IMR-90 (cell line): Measurements from ENCODE around the gene CCDC33. TPM values are rescaled to one million over a fixed set of nuclear protein-coding genes. Genes with fewer than 3 reads are reported as not detected.

Experiments used
- ATAC-seq: fragments of 200-7000 bp; cut with Tn5 transposase; 2 replicates; pipeline ENCODE4 v1.9.1; 2020; ENCODE audit warnings: low read depth, mild to moderate bottlenecking, moderate library complexity
- BruUV-seq: library from RNA; stranded (reverse); fragments of 400-500 nt; replicated peaks from 2 replicates; lab custom pipeline; 2021; lab: Mats Ljungman, UMichigan
- CTCF ChIA-PET: fragments of 300-600 bp; formaldehyde crosslinking; extraction: SDS; loops from one replicate; lab custom pipeline; 2021; ENCODE audit warnings: antibody characterized with exemption; lab: Yijun Ruan, JAX
- POLR2A ChIA-PET: fragments of 300-600 bp; sonication (Branson Sonifier 250); formaldehyde crosslinking; loops from one replicate; lab custom pipeline; 2022; ENCODE audit warnings: antibody characterized with exemption; ENCODE audit not compliant: unreplicated experiment; lab: Charles Lee
- DNase-seq: peaks from one replicate; pipeline ENCODE4 v3.0.0; 2013
- H2AFZ ChIP-seq: replicated peaks from 2 replicates; pipeline ENCODE3; 2013; ENCODE audit warnings: low read length, mild to moderate bottlenecking; ENCODE audit not compliant: poor library complexity
- H2AK5ac ChIP-seq: 2 replicates; pipeline ENCODE4 v1.6.1; 2013; ENCODE audit warnings: low read depth, low read length, inconsistent platforms
- H2AK9ac ChIP-seq: replicated peaks from 2 replicates; pipeline ENCODE3; 2013; ENCODE audit warnings: mild to moderate bottlenecking, low read depth, low read length, moderate library complexity; ENCODE audit not compliant: poor library complexity
- H2BK120ac ChIP-seq: 2 replicates; pipeline ENCODE4 v1.6.1; 2013; ENCODE audit warnings: low read depth, low read length, inconsistent platforms
- H2BK15ac ChIP-seq: 3 replicates; pipeline ENCODE4 v1.6.1; 2013; ENCODE audit warnings: low read depth, low read length, inconsistent platforms
- H2BK20ac ChIP-seq: 2 replicates; pipeline ENCODE4 v1.6.1; 2013; ENCODE audit warnings: low read depth, mild to moderate bottlenecking, inconsistent platforms, low read length, moderate library complexity
- H2BK5ac ChIP-seq: 2 replicates; pipeline ENCODE4 v1.6.1; 2013; ENCODE audit warnings: mild to moderate bottlenecking, low read depth, low read length, inconsistent platforms; ENCODE audit not compliant: poor library complexity, severe bottlenecking
- H3K14ac ChIP-seq: replicated peaks from 2 replicates; pipeline ENCODE4 v1.6.1; 2013; ENCODE audit warnings: low read depth, low read length, inconsistent platforms
- H3K18ac ChIP-seq: 2 replicates; pipeline ENCODE4 v1.6.1; 2013; ENCODE audit warnings: low read depth, low read length, control low read depth
- H3K23ac ChIP-seq: 2 replicates; pipeline ENCODE4 v1.6.1; 2013; ENCODE audit warnings: low read depth, low read length, inconsistent platforms
- H3K27ac ChIP-seq: 2 replicates; pipeline ENCODE4 v1.5.1; 2013; ENCODE audit warnings: mild to moderate bottlenecking, control low read depth, low read length; ENCODE audit not compliant: insufficient read depth
- H3K27me3 ChIP-seq: 2 replicates; pipeline ENCODE4 v1.6.1; 2013; ENCODE audit warnings: low read length; ENCODE audit not compliant: control insufficient read depth, insufficient read depth
- H3K36me3 ChIP-seq: 2 replicates; pipeline ENCODE4 v1.6.1; 2013; ENCODE audit warnings: low read length, mixed read lengths; ENCODE audit not compliant: control insufficient read depth, insufficient read depth
- H3K4ac ChIP-seq: 2 replicates; pipeline ENCODE4 v1.6.1; 2013; ENCODE audit warnings: low read depth, low read length, inconsistent platforms
- H3K4me1 ChIP-seq: 2 replicates; pipeline ENCODE4 v1.6.1; 2013; ENCODE audit warnings: low read length, mixed read lengths; ENCODE audit not compliant: control insufficient read depth, insufficient read depth
- H3K4me2 ChIP-seq: 2 replicates; pipeline ENCODE4 v1.6.1; 2013; ENCODE audit warnings: low read depth, mild to moderate bottlenecking, control low read depth, low read length, moderate library complexity
- H3K4me3 ChIP-seq: 2 replicates; pipeline ENCODE4 v1.5.1; 2013; ENCODE audit warnings: low read depth, mild to moderate bottlenecking, control low read depth, low read length, moderate library complexity; ENCODE audit not compliant: insufficient read depth
- H3K56ac ChIP-seq: 2 replicates; pipeline ENCODE4 v1.6.1; 2013; ENCODE audit warnings: low read length, inconsistent platforms; ENCODE audit not compliant: insufficient read depth; ENCODE audit errors: extremely low read depth
- H3K79me1 ChIP-seq, 2 experiments: 2 replicates each; pipeline ENCODE4 v1.6.1; 2013; ENCODE audit warnings: low read length in 2 of 2, inconsistent platforms in 1 of 2, low read depth in 1 of 2
- H3K9ac ChIP-seq: 2 replicates; pipeline ENCODE4 v1.6.1; 2013; ENCODE audit warnings: low read depth, low read length, control low read depth
- H3K9me1 ChIP-seq: 2 replicates; pipeline ENCODE4 v1.6.1; 2013; ENCODE audit warnings: low read length, inconsistent platforms; ENCODE audit not compliant: insufficient read depth
- H3K9me3 ChIP-seq: 2 replicates; pipeline ENCODE4 v1.6.1; 2013; ENCODE audit warnings: low read length; ENCODE audit not compliant: control insufficient read depth, insufficient read depth
- H4K20me1 ChIP-seq: 2 replicates; pipeline ENCODE4 v1.6.1; 2013; ENCODE audit warnings: low read length, inconsistent platforms; ENCODE audit not compliant: insufficient read depth
- H4K5ac ChIP-seq: 2 replicates; pipeline ENCODE4 v1.6.1; 2013; ENCODE audit warnings: mild to moderate bottlenecking, low read depth, low read length, control low read depth
- H4K8ac ChIP-seq, 2 experiments: 2 replicates each; pipeline ENCODE4 v1.6.1; 2013; ENCODE audit warnings: low read depth in 2 of 2, low read length in 2 of 2, control low read depth in 1 of 2, inconsistent platforms in 1 of 2
- H4K91ac ChIP-seq: 2 replicates; pipeline ENCODE4 v1.6.1; 2013; ENCODE audit warnings: low read depth, low read length, inconsistent platforms; ENCODE audit not compliant: insufficient read depth
- CHD1 ChIP-seq: IDR thresholded peaks from 2 replicates; pipeline ENCODE4 v1.6.1; 2012; ENCODE audit warnings: low read depth, low read length, improper control_type of control experiment
- FOS ChIP-seq: fragments of 150-350 bp; IDR thresholded peaks from 2 replicates; pipeline ENCODE4 v1.6.1; 2016; ENCODE audit warnings: low read depth, low read length
- MAFK ChIP-seq: IDR thresholded peaks from 2 replicates; pipeline ENCODE4 v1.6.1; 2012; ENCODE audit warnings: low read depth, low read length, improper control_type of control experiment
- MAZ ChIP-seq: IDR thresholded peaks from 2 replicates; pipeline ENCODE4 v1.6.1; 2012; ENCODE audit warnings: low read depth, mild to moderate bottlenecking, low read length, improper control_type of control experiment, moderate library complexity, borderline replicate concordance
- NFE2L2 ChIP-seq: fragments of 150-350 bp; IDR thresholded peaks from 2 replicates; pipeline ENCODE4 v1.6.1; 2016; ENCODE audit warnings: low read depth, mild to moderate bottlenecking, low read length
- POLR2A ChIP-seq: IDR thresholded peaks from 2 replicates; pipeline ENCODE4 v1.6.1; 2012; ENCODE audit warnings: mild to moderate bottlenecking, low read depth, low read length
- RAD21 ChIP-seq: IDR thresholded peaks from 2 replicates; pipeline ENCODE4 v1.6.1; 2012; ENCODE audit warnings: low read length, improper control_type of control experiment
- RCOR1 ChIP-seq: IDR thresholded peaks from 2 replicates; pipeline ENCODE4 v1.6.1; 2012; ENCODE audit warnings: mild to moderate bottlenecking, low read length, improper control_type of control experiment; ENCODE audit not compliant: insufficient replicate concordance
- RFX5 ChIP-seq: IDR thresholded peaks from 2 replicates; pipeline ENCODE4 v1.8.0; 2012; ENCODE audit warnings: low read depth, mild to moderate bottlenecking, low read length, moderate library complexity
- SMC3 ChIP-seq: fragments of 150-350 bp; IDR thresholded peaks from 2 replicates; pipeline ENCODE4 v1.6.1; 2016; ENCODE audit warnings: low read depth, mild to moderate bottlenecking, antibody characterized with exemption, low read length, moderate library complexity
- WGBS, 2 experiments: methylation state at CpG; one replicate each; pipeline versions ENCODE4 v1.1.5 to v1.1.7; 2013; ENCODE audit warnings: missing lambda C conversion rate in 2 of 2; ENCODE audit not compliant: insufficient read length in 1 of 2; ENCODE audit errors: extremely low coverage in 2 of 2; 5-methylcytosine and 5-hydroxymethylcytosine counted together
- dilution Hi-C: fragments of 300-500 bp; cut with HindIII; formaldehyde crosslinking; loops from one replicate; pipeline ENCODE4 v1.14.3; 2018; ENCODE audit warnings: low sequenced_read_pairs; ENCODE audit not compliant: unreplicated experiment
- in situ Hi-C: fragments of 300-500 bp; cut with MboI; formaldehyde crosslinking; loops from 3 replicates; pipeline ENCODE4 v1.14.3; 2019; ENCODE audit warnings: low sequenced_read_pairs, inconsistent platforms, mixed read lengths
- intact Hi-C: fragments of 100-400 bp; cut with micrococcal nuclease; formaldehyde crosslinking; loops from 2 replicates; pipeline ENCODE4 v1.10.0; 2022
- polyA plus RNA-seq, 3 experiments: library from polyadenylated mRNA; depleted of rRNA; stranded (reverse); fragments of >200 nt; gene quantifications; 2 replicates each; pipeline ENCODE4 v1.2.3, GENCODE V29; 2012; ENCODE audit warnings: low replicate concordance in 1 of 3
- total RNA-seq: library from RNA; depleted of rRNA; stranded (reverse); fragments of >200 nt; gene quantifications from 2 replicates; pipeline ENCODE4 v1.2.3, GENCODE V29; 2012
- TF ChIP-seq, protein P1 (sequence below): conservative IDR thresholded peaks from 2 replicates; pipeline ENCODE4 v1.5.1; 2012; ENCODE audit warnings: mild to moderate bottlenecking, low read depth, low read length, improper control_type of control experiment

CCDC33 gene
- total and polyA plus RNA-seq, 2 of the 4 experiments (the other 2 are of a cell fraction) = not detected

DNA sequence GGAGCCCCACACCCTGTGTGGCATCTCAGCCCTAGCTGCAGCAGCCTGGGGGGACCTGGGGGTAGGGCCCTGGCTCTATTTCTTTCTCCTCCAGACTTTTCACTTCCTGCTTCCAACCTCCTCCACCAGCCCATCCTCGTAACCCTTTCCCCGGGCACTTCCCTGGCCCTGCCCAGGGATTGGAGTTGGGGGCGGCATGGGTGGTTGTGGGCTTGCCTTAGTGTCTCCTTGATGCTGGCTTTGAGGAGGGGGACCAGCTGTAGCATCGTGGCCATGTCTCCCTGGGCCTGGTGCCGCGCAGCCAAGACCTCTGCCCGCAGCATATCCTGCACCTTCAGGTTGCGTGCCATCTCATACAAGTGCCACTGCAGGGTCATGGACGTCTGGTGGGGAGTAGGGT, 103.2 kb downstream of the CCDC33 start:
- dilution Hi-C loops = no loop called here
- H3K4ac ChIP-seq = no peak overlapping the region
- H2BK120ac ChIP-seq = no peak overlapping the region
- peaks cover 2% of the 10 kb centered on the region; the same call in 1 of the 2 replicates for H3K4me1 ChIP-seq
- H2BK20ac ChIP-seq = no peak overlapping the region
- ChIA-PET POLR2A (no interaction called here), CTCF (no interaction called here)
- no peak overlapping the region for H4K91ac ChIP-seq
- BruUV-seq = no TSS peak
- H2AK9ac ChIP-seq = no peak overlapping the region
- no peak overlapping the region for H3K9ac ChIP-seq
- H3K18ac ChIP-seq = no peak overlapping the region
- no peak overlapping the region for H3K27ac ChIP-seq
- no peaks in the 10 kb centered on the region for H3K9me3 ChIP-seq
- intact Hi-C loops = no loop called here
- no peak overlapping the region for H4K8ac ChIP-seq
- H3K27me3 ChIP-seq = peaks cover 21% of the 10 kb centered on the region; the same call in 1 of the 2 replicates
- no peak overlapping the region for H2AFZ ChIP-seq
- ATAC-seq (no peak), DNase-seq (no peak)
- H2BK15ac ChIP-seq = no peak overlapping the region
- no peak overlapping the region for H2BK5ac ChIP-seq
- H4K20me1 ChIP-seq = no peaks in the 10 kb centered on the region
- no peak overlapping the region for H2AK5ac ChIP-seq
- H3K4me3 ChIP-seq = no peak overlapping the region
- H4K5ac ChIP-seq = no peak overlapping the region
- WGBS, 2 experiments = 100% methylated on average over 1 of the region's 9 CpGs; no CpG with 5 or more reads in 1 of the 2 experiments
- TF ChIP-seq CHD1 (no peak), FOS (no peak), RCOR1 (no peak), SMC3 (no peak), POLR2A (no peak), MAFK (no peak), MAZ (no peak), RFX5 (no peak), RAD21 (no peak), NFE2L2 (no peak)
- TF ChIP-seq, protein P1, sequence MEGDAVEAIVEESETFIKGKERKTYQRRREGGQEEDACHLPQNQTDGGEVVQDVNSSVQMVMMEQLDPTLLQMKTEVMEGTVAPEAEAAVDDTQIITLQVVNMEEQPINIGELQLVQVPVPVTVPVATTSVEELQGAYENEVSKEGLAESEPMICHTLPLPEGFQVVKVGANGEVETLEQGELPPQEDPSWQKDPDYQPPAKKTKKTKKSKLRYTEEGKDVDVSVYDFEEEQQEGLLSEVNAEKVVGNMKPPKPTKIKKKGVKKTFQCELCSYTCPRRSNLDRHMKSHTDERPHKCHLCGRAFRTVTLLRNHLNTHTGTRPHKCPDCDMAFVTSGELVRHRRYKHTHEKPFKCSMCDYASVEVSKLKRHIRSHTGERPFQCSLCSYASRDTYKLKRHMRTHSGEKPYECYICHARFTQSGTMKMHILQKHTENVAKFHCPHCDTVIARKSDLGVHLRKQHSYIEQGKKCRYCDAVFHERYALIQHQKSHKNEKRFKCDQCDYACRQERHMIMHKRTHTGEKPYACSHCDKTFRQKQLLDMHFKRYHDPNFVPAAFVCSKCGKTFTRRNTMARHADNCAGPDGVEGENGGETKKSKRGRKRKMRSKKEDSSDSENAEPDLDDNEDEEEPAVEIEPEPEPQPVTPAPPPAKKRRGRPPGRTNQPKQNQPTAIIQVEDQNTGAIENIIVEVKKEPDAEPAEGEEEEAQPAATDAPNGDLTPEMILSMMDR = no peak
- in situ Hi-C loops = no loop called here
- H3K9me1 ChIP-seq = peaks cover 17% of the 10 kb centered on the region; the same call in 1 of the 2 replicates
- no peak overlapping the region for H3K14ac ChIP-seq
- H3K23ac ChIP-seq = no peak overlapping the region
- H3K36me3 ChIP-seq = no peaks in the 10 kb centered on the region
- no peaks in the 10 kb centered on the region for H3K79me1 ChIP-seq
- no peak overlapping the region for H3K4me2 ChIP-seq
- no peak overlapping the region for H3K56ac ChIP-seq
